Immature natural killer cell (primary cell): Measurements from ENCODE around the gene LPCAT1. TPM values are rescaled to one million over a fixed set of nuclear protein-coding genes. Genes with fewer than 3 reads are reported as not detected.
A peak's percentile ranks its signal among the peaks of the same experiment; 100 is the strongest.
"Not testable (repeated sequence)": the region's sequence is repeated elsewhere in the genome, so short reads cannot be mapped to it uniquely, and the experiment has no call there.

Source experiments
- DNase-seq, 3 donors: peaks; one replicate each; pipeline ENCODE4 v3.0.0; 2022; ENCODE audit warnings: mixed read lengths in 1 of 3
- H3K27ac Mint-ChIP-seq, 6 donors: one replicate each; pipeline ENCODE4 v1.8.0; 2020; ENCODE audit warnings: mixed read lengths in 6 of 6, mild to moderate bottlenecking in 5 of 6, inconsistent platforms in 4 of 6, moderate library complexity in 3 of 6
- H3K27me3 Mint-ChIP-seq, 3 donors: one replicate each; pipeline ENCODE4 v1.8.0; 2020 to 2021; ENCODE audit warnings: low read depth in 3 of 3, mild to moderate bottlenecking in 3 of 3, mixed read lengths in 3 of 3, moderate library complexity in 3 of 3, inconsistent platforms in 1 of 3
- H3K36me3 Mint-ChIP-seq, 3 donors: one replicate each; pipeline ENCODE4 v1.8.0; 2020; ENCODE audit warnings: mixed read lengths in 3 of 3, inconsistent platforms in 2 of 3, mild to moderate bottlenecking in 2 of 3
- H3K4me1 Mint-ChIP-seq, 2 donors: one replicate each; pipeline ENCODE4 v1.8.0; 2020; ENCODE audit warnings: inconsistent platforms in 2 of 2, mild to moderate bottlenecking in 2 of 2, mixed read lengths in 2 of 2, moderate library complexity in 1 of 2
- H3K4me3 Mint-ChIP-seq, 5 donors: one replicate each; pipeline ENCODE4 v1.8.0; 2020; ENCODE audit warnings: mild to moderate bottlenecking in 5 of 5, mixed read lengths in 5 of 5, inconsistent platforms in 3 of 5, moderate library complexity in 3 of 5
- H3K9me3 Mint-ChIP-seq, 6 donors: one replicate each; pipeline ENCODE4 v1.8.0; 2020; ENCODE audit warnings: mild to moderate bottlenecking in 6 of 6, mixed read lengths in 6 of 6, inconsistent platforms in 4 of 6, moderate library complexity in 3 of 6
- polyA plus RNA-seq, 3 donors: library from polyadenylated mRNA; unstranded; fragments of 300-500 nt; fragmentation: Illumina TruSeq; gene quantifications; one replicate each; pipeline ENCODE4 v1.2.3, GENCODE V29; 2021

LPCAT1 gene, protein sequence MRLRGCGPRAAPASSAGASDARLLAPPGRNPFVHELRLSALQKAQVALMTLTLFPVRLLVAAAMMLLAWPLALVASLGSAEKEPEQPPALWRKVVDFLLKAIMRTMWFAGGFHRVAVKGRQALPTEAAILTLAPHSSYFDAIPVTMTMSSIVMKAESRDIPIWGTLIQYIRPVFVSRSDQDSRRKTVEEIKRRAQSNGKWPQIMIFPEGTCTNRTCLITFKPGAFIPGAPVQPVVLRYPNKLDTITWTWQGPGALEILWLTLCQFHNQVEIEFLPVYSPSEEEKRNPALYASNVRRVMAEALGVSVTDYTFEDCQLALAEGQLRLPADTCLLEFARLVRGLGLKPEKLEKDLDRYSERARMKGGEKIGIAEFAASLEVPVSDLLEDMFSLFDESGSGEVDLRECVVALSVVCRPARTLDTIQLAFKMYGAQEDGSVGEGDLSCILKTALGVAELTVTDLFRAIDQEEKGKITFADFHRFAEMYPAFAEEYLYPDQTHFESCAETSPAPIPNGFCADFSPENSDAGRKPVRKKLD
- 100 to 1,000 TPM; 107 to 255 (median 144) TPM for polyA plus RNA-seq

- Mint-ChIP-seq H3K27ac (peak within 1 kb of the TSS; percentile 97 to 100 (median 98)), H3K36me3 (peaks cover 10 to 19% (median 17%) of the 10 kb centered on the region in 3 donors), H3K27me3 (peaks cover 9 to 35% (median 20%) of the 10 kb centered on the region in 3 donors), H3K4me1 (peaks cover 36 to 48% of the 10 kb centered on the region in 2 donors), H3K4me3 (peak within 1 kb of the TSS; percentile 95 to 99 (median 97)), H3K9me3 (no peaks in the 10 kb centered on the region)
- DNase-seq = peak; percentile 82 to 87 (median 85)
These were observed at the start of gene LPCAT1 for GRCh38 chr5:1523793-1524480. Gene LPCAT1, minus strand, starts transcription at chr5:1523960. Its CDS starts 116 bp downstream, at chr5:1523844.

GRCh38 chr5:1571875-1572274 is 48.1 kb upstream of the LPCAT1 start:
- not testable (repeated sequence) for DNase-seq, H3K4me1 Mint-ChIP-seq, H3K27ac Mint-ChIP-seq, H3K27me3 Mint-ChIP-seq, H3K9me3 Mint-ChIP-seq, H3K4me3 Mint-ChIP-seq
- H3K36me3 Mint-ChIP-seq = peaks cover 0 to 22% (median 12%) of the 10 kb centered on the region in 3 donors

GRCh38 chr5:1570975-1571374 is 47.2 kb upstream of the LPCAT1 start:
- H3K4me3 Mint-ChIP-seq = no peak overlapping the region

DNA sequence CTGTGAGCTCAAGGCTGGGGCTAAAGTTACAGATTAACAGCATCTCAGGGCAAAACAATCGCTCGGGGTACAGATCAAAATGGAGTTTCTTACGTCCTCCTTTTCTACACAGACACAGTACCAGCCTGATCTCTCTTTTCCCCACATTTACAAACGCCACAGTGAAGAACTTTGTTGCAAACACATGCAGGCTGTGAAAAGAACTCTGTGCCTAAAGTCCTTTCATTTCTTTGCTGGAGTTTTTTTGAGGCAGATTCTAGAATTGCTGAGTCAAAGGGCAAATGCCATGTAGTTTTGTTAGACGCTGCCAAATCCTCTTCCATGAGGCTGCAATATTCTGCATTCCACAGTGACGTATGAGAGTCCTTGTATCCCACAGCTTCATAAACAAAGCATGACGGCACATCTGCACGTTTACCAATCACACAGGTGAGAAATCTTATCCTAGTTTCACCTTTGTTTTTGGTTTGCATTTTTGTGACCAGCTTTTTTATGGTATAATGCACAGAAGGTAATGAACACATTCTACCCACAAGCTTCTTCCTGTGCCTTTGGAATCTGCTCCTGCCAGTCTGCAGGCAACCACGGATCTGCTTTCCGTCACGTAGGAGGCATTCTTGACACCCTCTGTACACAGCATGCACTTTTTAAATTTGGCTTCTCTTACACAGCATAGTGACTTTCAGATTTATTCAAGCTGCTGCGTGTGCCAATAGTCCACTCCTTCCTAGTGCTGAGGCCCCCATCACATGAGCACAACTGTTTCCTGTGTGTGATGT is 44.6 kb upstream of the LPCAT1 start:
- Mint-ChIP-seq H3K27ac (no peak overlapping the region), H3K4me3 (no peak overlapping the region)

More at GRCh38 chr5:1570975-1571374, 47.2 kb upstream of the LPCAT1 start:
- no peak for DNase-seq
- Mint-ChIP-seq H3K9me3 (no peaks in the 10 kb centered on the region), H3K27me3 (peaks cover 0 to 2% (median 0%) of the 10 kb centered on the region in 3 donors), H3K36me3 (peaks cover 0 to 22% (median 12%) of the 10 kb centered on the region in 3 donors), H3K4me1 (peaks cover 6 to 8% of the 10 kb centered on the region in 2 donors), H3K27ac (peak overlapping the region in 1 of 6 donors; percentile 24)

GRCh38 chr5:1567527-1568200 is 43.9 kb upstream of the LPCAT1 start:
- not testable (repeated sequence) for H3K9me3 Mint-ChIP-seq, H3K4me3 Mint-ChIP-seq, H3K27me3 Mint-ChIP-seq, H3K4me1 Mint-ChIP-seq, DNase-seq
- peak overlapping the region in 1 of 6 donors; percentile 65 for H3K27ac Mint-ChIP-seq
- peaks cover 0 to 14% (median 9%) of the 10 kb centered on the region in 3 donors for H3K36me3 Mint-ChIP-seq

More for the DNA sequence above, 44.6 kb upstream of the LPCAT1 start:
- peaks cover 0 to 2% (median 0%) of the 10 kb centered on the region in 3 donors for H3K27me3 Mint-ChIP-seq
- H3K36me3 Mint-ChIP-seq = peaks cover 0 to 17% (median 12%) of the 10 kb centered on the region in 3 donors
- peaks cover 0 to 2% of the 10 kb centered on the region in 2 donors for H3K4me1 Mint-ChIP-seq
- DNase-seq = no peak
- no peaks in the 10 kb centered on the region for H3K9me3 Mint-ChIP-seq

DNA sequence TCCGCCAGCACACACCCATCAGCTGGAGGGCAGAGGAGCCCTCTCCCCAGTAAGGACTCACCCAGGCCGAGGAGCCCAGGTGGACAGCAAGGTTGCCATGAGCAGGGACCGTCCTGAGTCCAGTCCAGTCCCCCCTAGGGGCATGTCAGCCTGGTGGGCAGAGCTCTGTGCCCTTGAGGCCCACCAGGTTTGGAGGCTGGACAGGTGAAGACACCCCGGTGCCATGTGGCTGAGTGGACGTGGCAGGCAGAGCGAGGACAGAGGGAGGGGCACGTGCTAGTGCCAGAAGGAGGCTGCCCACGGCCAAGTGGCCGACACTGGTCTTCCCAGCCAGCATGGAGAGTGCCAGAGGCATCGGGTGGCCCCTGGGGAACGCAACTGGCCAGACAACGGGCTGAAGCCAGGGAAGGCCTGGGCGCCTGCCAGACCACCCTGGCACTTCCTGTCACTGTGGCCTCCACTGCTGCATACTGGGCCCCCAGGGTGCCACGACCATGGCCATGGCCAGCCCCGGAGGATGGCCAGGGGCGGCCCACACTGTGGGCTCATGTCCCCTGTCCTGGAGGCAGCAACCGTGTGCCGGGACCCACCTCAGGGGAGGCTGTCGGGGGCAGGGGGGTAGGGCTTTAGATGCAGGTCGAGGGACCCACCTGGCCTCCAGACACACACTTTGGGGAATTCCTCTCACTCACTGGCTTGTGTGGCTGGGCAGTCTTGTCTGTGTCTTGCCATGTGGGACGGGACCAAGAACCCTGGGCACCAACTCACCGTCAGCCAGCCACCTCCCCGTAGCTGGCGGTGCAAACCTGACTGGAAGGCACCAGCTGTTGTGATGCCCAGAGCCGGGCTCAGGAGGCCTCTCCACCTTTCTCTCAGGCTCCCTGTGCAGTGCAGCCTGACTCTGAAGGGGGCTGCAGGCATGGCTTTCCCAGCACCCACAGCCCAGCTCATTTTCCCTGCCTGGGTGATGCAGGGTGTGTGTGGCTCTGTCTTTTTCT is 42.3 kb upstream of the LPCAT1 start:
- no peak for DNase-seq
- H3K4me1 Mint-ChIP-seq = peaks cover 0 to 2% of the 10 kb centered on the region in 2 donors
- H3K9me3 Mint-ChIP-seq = no peaks in the 10 kb centered on the region
- peaks cover 0 to 3% (median 0%) of the 10 kb centered on the region in 3 donors for H3K36me3 Mint-ChIP-seq
- H3K27ac Mint-ChIP-seq = no peak overlapping the region
- H3K27me3 Mint-ChIP-seq = peaks cover 0 to 4% (median 3%) of the 10 kb centered on the region in 3 donors
- no peak overlapping the region for H3K4me3 Mint-ChIP-seq

- peaks cover 0 to 4% (median 3%) of the 10 kb centered on the region in 3 donors for H3K27me3 Mint-ChIP-seq
- peaks cover 0 to 2% of the 10 kb centered on the region in 2 donors for H3K4me1 Mint-ChIP-seq
- DNase-seq = no peak
- no peak overlapping the region for H3K27ac Mint-ChIP-seq
- no peak overlapping the region for H3K4me3 Mint-ChIP-seq
- no peaks in the 10 kb centered on the region for H3K36me3 Mint-ChIP-seq
- H3K9me3 Mint-ChIP-seq = no peaks in the 10 kb centered on the region
These were observed 41.3 kb upstream of the LPCAT1 start for GRCh38 chr5:1564824-1565736.

GRCh38 chr5:1564182-1564748 is 40.5 kb upstream of the LPCAT1 start:
- H3K4me3 Mint-ChIP-seq = no peak overlapping the region
- peaks cover 0 to 2% of the 10 kb centered on the region in 2 donors for H3K4me1 Mint-ChIP-seq
- DNase-seq = no peak
- no peaks in the 10 kb centered on the region for H3K36me3 Mint-ChIP-seq
- no peaks in the 10 kb centered on the region for H3K9me3 Mint-ChIP-seq
- peaks cover 0 to 7% (median 3%) of the 10 kb centered on the region in 3 donors for H3K27me3 Mint-ChIP-seq
- H3K27ac Mint-ChIP-seq = no peak overlapping the region

- Mint-ChIP-seq H3K27ac (no peak overlapping the region), H3K9me3 (no peaks in the 10 kb centered on the region), H3K27me3 (peaks cover 0 to 7% (median 6%) of the 10 kb centered on the region in 3 donors), H3K4me1 (peaks cover 0 to 4% of the 10 kb centered on the region in 2 donors), H3K36me3 (no peaks in the 10 kb centered on the region), H3K4me3 (no peak overlapping the region)
- DNase-seq = no peak
These were observed 39.9 kb upstream of the LPCAT1 start for GRCh38 chr5:1563617-1564181.

GRCh38 chr5:1563051-1563461 is 39.3 kb upstream of the LPCAT1 start:
- no peak overlapping the region for H3K4me3 Mint-ChIP-seq
- H3K9me3 Mint-ChIP-seq = no peaks in the 10 kb centered on the region

GRCh38 chr5:1562599-1562998 is 38.8 kb upstream of the LPCAT1 start:
- no peak overlapping the region for H3K4me3 Mint-ChIP-seq
- peaks cover 0 to 3% of the 10 kb centered on the region in 2 donors for H3K4me1 Mint-ChIP-seq
- H3K9me3 Mint-ChIP-seq = no peaks in the 10 kb centered on the region
- H3K36me3 Mint-ChIP-seq = no peaks in the 10 kb centered on the region
- no peak overlapping the region for H3K27ac Mint-ChIP-seq
- peaks cover 0 to 7% (median 5%) of the 10 kb centered on the region in 3 donors for H3K27me3 Mint-ChIP-seq
- no peak for DNase-seq

More at GRCh38 chr5:1563051-1563461, 39.3 kb upstream of the LPCAT1 start:
- Mint-ChIP-seq H3K4me1 (peaks cover 0 to 3% of the 10 kb centered on the region in 2 donors), H3K36me3 (no peaks in the 10 kb centered on the region), H3K27ac (no peak overlapping the region), H3K27me3 (peaks cover 0 to 7% (median 7%) of the 10 kb centered on the region in 3 donors)
- DNase-seq = no peak
